Bronchial epithelial cell (primary cell): ENCODE measurements around the gene F3. TPM values are rescaled to one million over a fixed set of nuclear protein-coding genes. Genes with fewer than 3 reads are reported as not detected.

Experiments
- DNase-seq: peaks from one replicate; pipeline ENCODE4 v3.0.0-alpha.2; 2010; ENCODE audit warnings: low read depth
- FAIRE-seq: peaks from 2 replicates; lab custom pipeline; 2011; peaks lifted over from hg19 to GRCh38; lab: Jason Lieb, UNC
- H3K27me3 ChIP-seq: 2 replicates; pipeline ENCODE4 v1.5.1; 2011; ENCODE audit warnings: low read length; ENCODE audit not compliant: control insufficient read depth, insufficient read depth
- H3K36me3 ChIP-seq: 2 replicates; pipeline ENCODE4 v1.5.1; 2011; ENCODE audit warnings: low read length; ENCODE audit not compliant: control insufficient read depth, insufficient read depth
- H3K4me3 ChIP-seq: 2 replicates; pipeline ENCODE4 v1.5.1; 2011; ENCODE audit warnings: mild to moderate bottlenecking, low read depth, low read length, control low read depth
- CTCF ChIP-seq: IDR thresholded peaks from 2 replicates; pipeline ENCODE4 v1.5.1; 2011; ENCODE audit warnings: mild to moderate bottlenecking, moderate library complexity, low read length, control low read depth, inconsistent platforms; ENCODE audit not compliant: insufficient read depth, severe bottlenecking
- total RNA-seq: library from RNA; depleted of rRNA; stranded (reverse); fragments of >200 nt; gene quantifications from 2 replicates; pipeline ENCODE4 v1.2.1, GENCODE V29; 2014

The F3 gene
- total RNA-seq, 1 donor from 2014 or later: 618 TPM

GRCh38 chr1:94481473-94481933 is 60.1 kb downstream of the F3 start:
- FAIRE-seq: no peak
- DNase-seq: peak; percentile 90

GRCh38 chr1:94479682-94480081 is 61.9 kb downstream of the F3 start:
- no peak for TF ChIP-seq CTCF
- Histone ChIP-seq H3K36me3 (no peaks in the 10 kb centered on the region), H3K27me3 (no peaks in the 10 kb centered on the region), H3K4me3 (no peak overlapping the region)
- FAIRE-seq: no peak
- no peak for DNase-seq

More at GRCh38 chr1:94481473-94481933, 60.1 kb downstream of the F3 start:
- TF ChIP-seq CTCF: peak; percentile 77
- Histone ChIP-seq H3K36me3 (no peaks in the 10 kb centered on the region), H3K27me3 (no peaks in the 10 kb centered on the region), H3K4me3 (no peak overlapping the region)

Other genes with a start within 250 kb of the F3 start
- gene ABCD3, start 123.4 kb downstream of the F3 start, total RNA-seq: 29.2 and 40.6 TPM in 2 replicates